K562 (cell line): Measurements from ENCODE around the gene PCP2. TPM values are rescaled to one million over a fixed set of nuclear protein-coding genes. Genes with fewer than 3 reads are reported as not detected.
A peak's percentile ranks its signal among the peaks of the same experiment; 100 is the strongest.

Experiments
- ATAC-seq: fragments of 200-7000 bp; cut with Tn5 transposase; 3 replicates; pipeline ENCODE4 v1.9.1; 2020; ENCODE audit warnings: moderate library complexity
- BruUV-seq: library from RNA; stranded (reverse); fragments of 400-500 nt; replicated peaks from 2 replicates; lab custom pipeline; 2021; lab: Mats Ljungman, UMichigan
- CTCF ChIA-PET: fragments of 300-600 bp; formaldehyde crosslinking; extraction: SDS; loops from one replicate; lab custom pipeline; 2021; ENCODE audit warnings: low intra/inter-chr PET ratio; lab: Yijun Ruan, JAX
- POLR2A ChIA-PET: fragments of 300-600, 350-650 bp; sonication (Branson Sonifier 250); formaldehyde crosslinking; extraction: SDS; loops from one replicate; lab custom pipeline; 2021; ENCODE audit warnings: antibody characterized with exemption, inconsistent platforms; lab: Yijun Ruan, JAX
- DNase-seq, 4 experiments: peaks; one replicate each; pipeline versions ENCODE4 v3.0.0 to v3.0.0-alpha.2; 2011 to 2018; ENCODE audit warnings: low spot score in 3 of 4, mixed read lengths in 3 of 4; ENCODE audit errors: extremely low read depth in 1 of 4
- FAIRE-seq: peaks from 2 replicates; lab custom pipeline; 2011; peaks lifted over from hg19 to GRCh38; lab: Jason Lieb, UNC
- H2AFZ ChIP-seq: 2 replicates; pipeline ENCODE4 v1.6.0; 2011; ENCODE audit warnings: low read depth, low read length, control low read depth, inconsistent platforms
- H3K27ac ChIP-seq: fragments of 200-600 bp; 3 replicates; pipeline ENCODE4 v1.8.0; 2011; ENCODE audit warnings: low read depth, mild to moderate bottlenecking, control low read depth, inconsistent platforms, low read length, moderate library complexity, mixed read lengths; ENCODE audit errors: extremely low read depth
- H3K27me3 ChIP-seq, 2 experiments: fragments of 300-600 bp in 1 of 2; 2 replicates in 1 of 2; 3 replicates in 1 of 2; pipeline versions ENCODE4 v1.6.0 to v1.8.0; 2011; ENCODE audit warnings: inconsistent platforms in 2 of 2, low read length in 2 of 2, mild to moderate bottlenecking in 1 of 2, mixed read lengths in 1 of 2, moderate library complexity in 1 of 2; ENCODE audit not compliant: control insufficient read depth in 2 of 2, insufficient read depth in 2 of 2
- H3K36me3 ChIP-seq: fragments of 300-600 bp; 3 replicates; pipeline ENCODE4 v1.8.0; 2011; ENCODE audit warnings: mild to moderate bottlenecking, low read length, inconsistent platforms; ENCODE audit not compliant: control insufficient read depth, insufficient read depth
- H3K4me1 ChIP-seq, 2 experiments: fragments of 200-600 bp in 1 of 2; replicated peaks in 1 of 2; 2 replicates in 1 of 2; 3 replicates in 1 of 2; pipeline versions ENCODE4 v1.5.1 to v1.8.0; 2011; ENCODE audit warnings: inconsistent platforms in 2 of 2, low read length in 2 of 2, mild to moderate bottlenecking in 1 of 2, mixed read lengths in 1 of 2, moderate library complexity in 1 of 2; ENCODE audit not compliant: control insufficient read depth in 2 of 2, insufficient read depth in 2 of 2
- H3K4me2 ChIP-seq: 2 replicates; pipeline ENCODE4 v1.6.1; 2011; ENCODE audit warnings: low read length, control low read depth, inconsistent platforms, mixed read lengths; ENCODE audit not compliant: insufficient read depth
- H3K4me3 ChIP-seq: fragments of 200-600 bp; sonication (generic), shearing (Covaris generic); 2 replicates; pipeline ENCODE4 v1.5.1; 2016; ENCODE audit warnings: control low read depth, inconsistent platforms
- H3K79me2 ChIP-seq: fragments of 200-600 bp; 3 replicates; pipeline ENCODE4 v1.8.0; 2011; ENCODE audit warnings: low read length, inconsistent platforms; ENCODE audit not compliant: control insufficient read depth, insufficient read depth
- H3K9ac ChIP-seq, 2 experiments: 2 replicates each; pipeline versions ENCODE4 v1.6.0 to v1.6.1; 2011; ENCODE audit warnings: low read depth in 2 of 2, low read length in 2 of 2, control low read depth in 1 of 2, inconsistent platforms in 1 of 2, mild to moderate bottlenecking in 1 of 2, mixed read lengths in 1 of 2; ENCODE audit not compliant: insufficient read depth in 1 of 2
- H3K9me1 ChIP-seq: one replicate; pipeline ENCODE4 v1.6.0; 2011; ENCODE audit warnings: inconsistent platforms, mild to moderate bottlenecking, low read length, moderate library complexity; ENCODE audit not compliant: control insufficient read depth, insufficient read depth
- H3K9me3 ChIP-seq: replicated peaks from 2 replicates; pipeline ENCODE4 v1.5.1; 2011; ENCODE audit warnings: low read depth, low read length, inconsistent platforms; ENCODE audit not compliant: control insufficient read depth, insufficient read depth
- H4K20me1 ChIP-seq: replicated peaks from 2 replicates; pipeline ENCODE4 v1.6.1; 2011; ENCODE audit warnings: low read length, inconsistent platforms, mixed read lengths; ENCODE audit not compliant: control insufficient read depth, insufficient read depth
- ADNP ChIP-seq: fragments of 200-800 bp; sonication (Bioruptor generic); IDR thresholded peaks from 2 replicates; pipeline ENCODE4 v1.6.1; 2016; ENCODE audit warnings: missing genetic modification characterization, missing compliant biosample characterization
- BCOR ChIP-seq: fragments of 450-650 bp; IDR thresholded peaks from 2 replicates; pipeline ENCODE4 v1.6.1; 2016
- KDM1A ChIP-seq, 2 experiments: fragments of 450-650 bp; IDR thresholded peaks; 2 replicates each; pipeline ENCODE4 v1.6.1; 2016; ENCODE audit warnings: mild to moderate bottlenecking in 2 of 2
- PTBP1 ChIP-seq: fragments of 200-400 bp; formaldehyde crosslinking; IDR thresholded peaks from 2 replicates; pipeline ENCODE4 v1.6.1; 2017; ENCODE audit warnings: low read depth, low read length
- RBM25 ChIP-seq: fragments of 200-400 bp; formaldehyde crosslinking; IDR thresholded peaks from 2 replicates; pipeline ENCODE4 v1.6.1; 2018; ENCODE audit warnings: low read length, low read depth, moderate library complexity; ENCODE audit not compliant: severe bottlenecking
- SMARCA5 ChIP-seq: fragments of 450-650 bp; IDR thresholded peaks from 2 replicates; pipeline ENCODE4 v1.6.1; 2016
- ZFP36 ChIP-seq: fragments of 150-350 bp; IDR thresholded peaks from 2 replicates; pipeline ENCODE4 v1.6.1; 2018; ENCODE audit warnings: low read length, low read depth; ENCODE audit not compliant: partially characterized antibody
- ZNF224 ChIP-seq: sonication (generic); formaldehyde crosslinking; IDR thresholded peaks from 2 replicates; pipeline ENCODE4 v1.8.0; 2022; ENCODE audit warnings: mild to moderate bottlenecking, missing genetic modification reagents
- ZNF740 ChIP-seq, 3 experiments: fragments of 200-800 bp in 1 of 3; sonication (Bioruptor generic) in 1 of 3; sonication (generic) in 1 of 3; formaldehyde crosslinking in 1 of 3; IDR thresholded peaks; 2 replicates each; pipeline versions ENCODE4 v1.6.1 to v1.8.0; 2016 to 2022; ENCODE audit warnings: mild to moderate bottlenecking in 2 of 3, missing compliant biosample characterization in 2 of 3, missing genetic modification characterization in 2 of 3, missing genetic modification reagents in 1 of 3
- WGBS: fragments of 100-300 bp; shearing (Covaris generic); methylation state at CpG from one replicate; pipeline ENCODE4 v1.1.6; 2016; ENCODE audit warnings: low coverage, mixed read lengths; ENCODE audit not compliant: insufficient coverage; ENCODE audit errors: missing lambda C conversion rate; 5-methylcytosine and 5-hydroxymethylcytosine counted together
- in situ Hi-C: fragments of 300-500 bp; cut with MboI; formaldehyde crosslinking; loops from 4 replicates; pipeline ENCODE4 v1.15.0; 2018; ENCODE audit warnings: inconsistent platforms, mixed read lengths
- intact Hi-C: fragments of 100-400 bp; cut with micrococcal nuclease; formaldehyde crosslinking; loops from 2 replicates; pipeline ENCODE4 v1.14.2; 2022
- polyA plus RNA-seq, 8 experiments: library from polyadenylated mRNA; depleted of rRNA in 4 of 8; stranded (reverse) in 5 of 8; unstranded in 3 of 8; fragments of >200 nt; fragmentation: Nextera tagmentation in 2 of 8; fragmentation: Illumina TruSeq in 1 of 8; extraction: Ambion mirVana in 2 of 8; extraction: Trizol in 1 of 8; gene quantifications; 2 replicates each; pipeline versions ENCODE4 v1.2.1 to v1.2.3, GENCODE V29; 2011 to 2014; ENCODE audit warnings: inconsistent platforms in 1 of 8, missing spikeins in 1 of 8
- total RNA-seq, 7 experiments: library from RNA; depleted of rRNA in 6 of 7; stranded (reverse); fragments of >200 nt in 6 of 7; fragmentation: Illumina TruSeq in 2 of 7; extraction: Trizol in 2 of 7; gene quantifications; 2 replicates each; pipeline versions ENCODE4 v1.2.1 to v1.2.3, GENCODE V29; 2011 to 2021; ENCODE audit warnings: low replicate concordance in 1 of 7

PCP2 gene
- total and polyA plus RNA-seq, 9 of the 15 experiments (the other 6 are each of a cell fraction or from before 2014, with no cell fraction given): 0.17 to 1.3 (median 0.49) TPM; not detected in 3

- H4K20me1 ChIP-seq: peaks cover 9% of the 10 kb centered on the region; the same call in 1 of the 2 replicates
- BruUV-seq: no TSS peak
- no peak for ATAC-seq
- peaks cover 2 to 48% of the 10 kb centered on the region in 2 experiments; a peak in 4 of 5 replicates for H3K4me1 ChIP-seq
- H3K4me3 ChIP-seq: no peak overlapping the region
- no peaks in the 10 kb centered on the region for H3K36me3 ChIP-seq
- H2AFZ ChIP-seq: no peak overlapping the region
- no peak for DNase-seq
- 15% methylated on average over 3 of the region's 10 CpGs for WGBS
- intact Hi-C loops (no loop called here), in situ Hi-C loops (no loop called here)
- H3K9ac ChIP-seq: no peak overlapping the region
- no peak for FAIRE-seq
- no peaks in the 10 kb centered on the region for H3K79me2 ChIP-seq
- POLR2A ChIA-PET: interaction anchor here (0.9 to 1.5 kb wide), 3 partner anchors 11 to 596 kb away, joined by 3 to 5 read pairs (median 3); no protein-coding TSS in a partner anchor
- no peaks in the 10 kb centered on the region for H3K9me3 ChIP-seq
- H3K27ac ChIP-seq: no peak overlapping the region
- peaks cover 6 to 27% of the 10 kb centered on the region in 2 experiments; a peak in 3 of 5 replicates for H3K27me3 ChIP-seq
- CTCF ChIA-PET: no interaction called here
- no peaks in the 10 kb centered on the region for H3K9me1 ChIP-seq
- H3K4me2 ChIP-seq: no peak overlapping the region
- peak; percentile 55; the same call in 1 of the 2 replicates for TF ChIP-seq SMARCA5
- peak; percentile 89 for TF ChIP-seq BCOR
- peak; percentile 95 for TF ChIP-seq RBM25
- TF ChIP-seq ZNF224 (CRISPR knock-in tag): no peak
- 0 out of 2 replicates have a peak, but pooled peaks have one; percentile 46 for TF ChIP-seq ADNP (tag)
- TF ChIP-seq PTBP1: peak; percentile 65; the same call in 1 of the 2 replicates
- TF ChIP-seq ZFP36: peak; percentile 85
- no peak for TF ChIP-seq ZNF740 (CRISPR knock-in tag; IDR thresholded peaks at IDR 0.05)
- TF ChIP-seq ZNF740 (tag; IDR thresholded peaks at IDR 0.05): no peak
- peak; percentile 66 to 71; a peak in 3 of 4 replicates for TF ChIP-seq KDM1A (IDR thresholded peaks at IDR 0.05)
These were observed 26.2 kb downstream of the PCP2 start for GRCh38 chr19:7607212-7607873.
